Stimulated activated naive CD8-positive, alpha-beta T cell treated with anti-CD3 and anti-CD28 coated beads, Interleukin-15, Interleukin-2, amounts not matched to agents 100 ng/mL and 50 ng/mL, for 24 hours (primary cell): ENCODE data around the gene ATP5ME.

Experiments
- H3K27ac Mint-ChIP-seq: one replicate; pipeline ENCODE4 v1.8.0; 2021; ENCODE audit warnings: mild to moderate bottlenecking, mixed read lengths
- H3K27me3 Mint-ChIP-seq: one replicate; pipeline ENCODE4 v1.8.0; 2021; ENCODE audit warnings: mixed read lengths
- H3K36me3 Mint-ChIP-seq: one replicate; pipeline ENCODE4 v1.8.0; 2021; ENCODE audit warnings: low read depth, mixed read lengths
- H3K4me1 Mint-ChIP-seq: one replicate; pipeline ENCODE4 v1.8.0; 2021; ENCODE audit warnings: low read depth, mixed read lengths
- H3K4me3 Mint-ChIP-seq: one replicate; pipeline ENCODE4 v1.8.0; 2021; ENCODE audit warnings: mild to moderate bottlenecking, mixed read lengths
- H3K9me3 Mint-ChIP-seq: one replicate; pipeline ENCODE4 v1.8.0; 2021; ENCODE audit warnings: mixed read lengths

Gene ATP5ME

GRCh38 chr4:633976-634598 is 40.0 kb downstream of the ATP5ME start:
- Mint-ChIP-seq H3K9me3 (peaks cover 17% of the 10 kb centered on the region), H3K36me3 (no peaks in the 10 kb centered on the region), H3K4me3 (no peak overlapping the region), H3K4me1 (no peaks in the 10 kb centered on the region), H3K27me3 (no peaks in the 10 kb centered on the region), H3K27ac (no peak overlapping the region)

GRCh38 chr4:633406-633805 is 40.7 kb downstream of the ATP5ME start:
- Mint-ChIP-seq H3K27ac (no peak overlapping the region), H3K36me3 (no peaks in the 10 kb centered on the region), H3K4me3 (no peak overlapping the region), H3K9me3 (peaks cover 17% of the 10 kb centered on the region), H3K4me1 (no peaks in the 10 kb centered on the region), H3K27me3 (no peaks in the 10 kb centered on the region)

GRCh38 chr4:632926-633325 is 41.1 kb downstream of the ATP5ME start:
- Mint-ChIP-seq H3K27ac (no peak overlapping the region), H3K4me3 (no peak overlapping the region), H3K4me1 (no peaks in the 10 kb centered on the region), H3K27me3 (no peaks in the 10 kb centered on the region), H3K9me3 (peaks cover 17% of the 10 kb centered on the region), H3K36me3 (no peaks in the 10 kb centered on the region)

GRCh38 chr4:632196-632790 is 41.8 kb downstream of the ATP5ME start:
- Mint-ChIP-seq H3K4me3 (no peak overlapping the region), H3K4me1 (no peaks in the 10 kb centered on the region), H3K27ac (no peak overlapping the region), H3K9me3 (peaks cover 17% of the 10 kb centered on the region), H3K27me3 (no peaks in the 10 kb centered on the region), H3K36me3 (no peaks in the 10 kb centered on the region)

GRCh38 chr4:630656-631055 is 43.4 kb downstream of the ATP5ME start:
- Mint-ChIP-seq H3K27me3 (no peaks in the 10 kb centered on the region), H3K36me3 (no peaks in the 10 kb centered on the region), H3K27ac (no peak overlapping the region), H3K9me3 (peaks cover 17% of the 10 kb centered on the region), H3K4me1 (no peaks in the 10 kb centered on the region), H3K4me3 (no peak overlapping the region)

- no peaks in the 10 kb centered on the region for H3K4me1 Mint-ChIP-seq
- H3K27me3 Mint-ChIP-seq, result no peaks in the 10 kb centered on the region
- peaks cover 17% of the 10 kb centered on the region for H3K9me3 Mint-ChIP-seq
- H3K27ac Mint-ChIP-seq, result no peak overlapping the region
- H3K36me3 Mint-ChIP-seq, result no peaks in the 10 kb centered on the region
- H3K4me3 Mint-ChIP-seq, result no peak overlapping the region
These were observed 44.0 kb downstream of the ATP5ME start for GRCh38 chr4:629915-630641.

- no peaks in the 10 kb centered on the region for H3K36me3 Mint-ChIP-seq
- no peak overlapping the region for H3K27ac Mint-ChIP-seq
- no peaks in the 10 kb centered on the region for H3K4me1 Mint-ChIP-seq
- no peaks in the 10 kb centered on the region for H3K27me3 Mint-ChIP-seq
- H3K9me3 Mint-ChIP-seq, result peaks cover 17% of the 10 kb centered on the region
- no peak overlapping the region for H3K4me3 Mint-ChIP-seq
These were observed 44.5 kb downstream of the ATP5ME start for GRCh38 chr4:629636-629914.

GRCh38 chr4:628821-629635 is 45.0 kb downstream of the ATP5ME start:
- Mint-ChIP-seq H3K27ac (no peak overlapping the region), H3K36me3 (no peaks in the 10 kb centered on the region), H3K9me3 (peaks cover 17% of the 10 kb centered on the region), H3K4me1 (no peaks in the 10 kb centered on the region), H3K27me3 (no peaks in the 10 kb centered on the region), H3K4me3 (no peak overlapping the region)

GRCh38 chr4:628311-628741 is 45.8 kb downstream of the ATP5ME start:
- H3K36me3 Mint-ChIP-seq, result no peaks in the 10 kb centered on the region
- peaks cover 17% of the 10 kb centered on the region for H3K9me3 Mint-ChIP-seq
- H3K27ac Mint-ChIP-seq, result no peak overlapping the region

GRCh38 chr4:627347-628125 is 46.5 kb downstream of the ATP5ME start:
- H3K27me3 Mint-ChIP-seq, result no peaks in the 10 kb centered on the region
- H3K4me3 Mint-ChIP-seq, result no peak overlapping the region
- H3K27ac Mint-ChIP-seq, result no peak overlapping the region
- no peaks in the 10 kb centered on the region for H3K4me1 Mint-ChIP-seq
- no peaks in the 10 kb centered on the region for H3K36me3 Mint-ChIP-seq
- peaks cover 16% of the 10 kb centered on the region for H3K9me3 Mint-ChIP-seq

More at GRCh38 chr4:628311-628741, 45.8 kb downstream of the ATP5ME start:
- H3K4me1 Mint-ChIP-seq, result no peaks in the 10 kb centered on the region
- H3K4me3 Mint-ChIP-seq, result no peak overlapping the region
- H3K27me3 Mint-ChIP-seq, result no peaks in the 10 kb centered on the region

- H3K9me3 Mint-ChIP-seq, result peaks cover 7% of the 10 kb centered on the region
- no peaks in the 10 kb centered on the region for H3K27me3 Mint-ChIP-seq
- no peak overlapping the region for H3K27ac Mint-ChIP-seq
- no peaks in the 10 kb centered on the region for H3K36me3 Mint-ChIP-seq
- no peak overlapping the region for H3K4me3 Mint-ChIP-seq
- no peaks in the 10 kb centered on the region for H3K4me1 Mint-ChIP-seq
These were observed 47.6 kb downstream of the ATP5ME start for GRCh38 chr4:626201-627091.

- peaks cover under 1% of the 10 kb centered on the region for H3K27me3 Mint-ChIP-seq
- H3K36me3 Mint-ChIP-seq, result no peaks in the 10 kb centered on the region
- no peaks in the 10 kb centered on the region for H3K9me3 Mint-ChIP-seq
- no peak overlapping the region for H3K4me3 Mint-ChIP-seq
- H3K4me1 Mint-ChIP-seq, result no peaks in the 10 kb centered on the region
- H3K27ac Mint-ChIP-seq, result no peak overlapping the region
These were observed 48.4 kb downstream of the ATP5ME start for GRCh38 chr4:625631-626161.

- no peak within 1 kb of the TSS for H3K27ac Mint-ChIP-seq
- H3K4me1 Mint-ChIP-seq, result no peaks in the 10 kb centered on the region
- H3K36me3 Mint-ChIP-seq, result no peaks in the 10 kb centered on the region
These were observed 49.1 kb downstream of the ATP5ME start, which contains the start of gene PDE6B for GRCh38 chr4:624705-625590. TSS of gene PDE6B (plus strand) at chr4:625573. CDS start at chr4:625627, 54 bp downstream.

More at GRCh38 chr4:624705-625590, 49.1 kb downstream of the ATP5ME start, which contains the start of gene PDE6B:
- Mint-ChIP-seq H3K4me3 (no peak within 1 kb of the TSS), H3K27me3 (peaks cover 3% of the 10 kb centered on the region), H3K9me3 (no peaks in the 10 kb centered on the region)
